SH-SY5Y (cell line): Measurements from ENCODE around the gene PSKH1.

ENCODE experiments used
- GATA2 ChIP-seq: IDR thresholded peaks from 2 replicates; pipeline ENCODE4 v1.6.1; 2011; ENCODE audit warnings: mild to moderate bottlenecking, low read depth, low read length
- GATA3 ChIP-seq: IDR thresholded peaks from 2 replicates; pipeline ENCODE4 v1.6.1; 2011; ENCODE audit warnings: low read depth, mild to moderate bottlenecking, low read length, moderate library complexity

Gene PSKH1

GRCh38 chr16:67968400-67969253, 75.6 kb downstream of the PSKH1 start, which contains the start of gene SLC12A4:
Gene SLC12A4 (minus strand): TSS chr16:67968637. CDS start chr16:67968553, 84 bp downstream.
- TF ChIP-seq GATA2 (no peak), GATA3 (no peak)

- TF ChIP-seq GATA2 (no peak), GATA3 (no peak)
Observed at GRCh38 chr16:67969254-67970039, 76.4 kb downstream of the PSKH1 start.

- TF ChIP-seq GATA2, result no peak
- TF ChIP-seq GATA3, result no peak
Observed at GRCh38 chr16:67971111-67971510, 78.1 kb downstream of the PSKH1 start.

- TF ChIP-seq GATA3, result no peak
- no peak for TF ChIP-seq GATA2
Observed at GRCh38 chr16:67975321-67976105, 82.5 kb downstream of the PSKH1 start.

- TF ChIP-seq GATA2 (no peak), GATA3 (no peak)
Observed at GRCh38 chr16:67976205-67976604, 83.2 kb downstream of the PSKH1 start.

GRCh38 chr16:67977005-67977404, 84.0 kb downstream of the PSKH1 start:
- TF ChIP-seq GATA2 (no peak), GATA3 (no peak)

GRCh38 chr16:67977469-67978227, 84.6 kb downstream of the PSKH1 start:
- TF ChIP-seq GATA3 (no peak), GATA2 (no peak)
